A673 (cell line): ENCODE data around the gene HPSE.

ENCODE experiments used
- CTCF ChIP-seq: fragments of 300-800, 200-600 bp; sonication (generic); conservative IDR thresholded peaks from 2 replicates; pipeline ENCODE4 v1.5.1; 2017; ENCODE audit warnings: low read depth, mild to moderate bottlenecking, antibody characterized with exemption, low read length, moderate library complexity, mixed read lengths
- EZH2 ChIP-seq: fragments of 200-600 bp; sonication (generic); IDR thresholded peaks from 2 replicates; pipeline ENCODE4 v1.6.1; 2017; ENCODE audit warnings: borderline replicate concordance, low read depth, mild to moderate bottlenecking, mixed read lengths, antibody characterized with exemption, low read length; ENCODE audit not compliant: poor library complexity, severe bottlenecking

- no peak for TF ChIP-seq CTCF
- no peak for TF ChIP-seq EZH2
These were observed 36.9 kb downstream of the HPSE start for GRCh38 chr4:83297548-83298260.
